SK-N-SH (cell line): Measurements from ENCODE around the gene GULP1. TPM values are rescaled to one million over a fixed set of nuclear protein-coding genes. Genes with fewer than 3 reads are reported as not detected.

Experiments
- CTCF ChIA-PET: fragments of 300-600, 350-600 bp; formaldehyde crosslinking; extraction: SDS; loops from one replicate; lab custom pipeline; 2021; lab: Yijun Ruan, JAX
- POLR2A ChIA-PET: fragments of 350-600 bp; sonication (Branson Sonifier 250); formaldehyde crosslinking; extraction: SDS; loops from one replicate; lab custom pipeline; 2020; ENCODE audit warnings: antibody characterized with exemption, inconsistent platforms; lab: Yijun Ruan, JAX
- DNase-seq: peaks from one replicate; pipeline ENCODE4 v3.0.0; 2012
- H2AFZ ChIP-seq: fragments of 200-600 bp; sonication (generic); 2 replicates; pipeline ENCODE4 v1.8.1; 2016; ENCODE audit warnings: antibody characterized with exemption, mild to moderate bottlenecking, low read depth
- H3F3A ChIP-seq: fragments of 200-600 bp; sonication (generic); replicated peaks from 2 replicates; pipeline ENCODE3; 2016; ENCODE audit warnings: antibody characterized with exemption, mild to moderate bottlenecking; ENCODE audit not compliant: insufficient read depth
- H3K27ac ChIP-seq, 2 experiments: fragments of 200-500 bp in 1 of 2; fragments of 200-600 bp in 1 of 2; sonication (Bioruptor generic) in 1 of 2; sonication (generic), shearing (Covaris generic) in 1 of 2; 2 replicates each; pipeline versions ENCODE4 v1.5.1 to v1.6.1; 2014 to 2016; ENCODE audit warnings: low read depth in 2 of 2, inconsistent platforms in 1 of 2, low read length in 1 of 2, mild to moderate bottlenecking in 1 of 2, mixed read lengths in 1 of 2
- H3K27me3 ChIP-seq: fragments of 200-600 bp; sonication (generic), shearing (Covaris generic); 2 replicates; pipeline ENCODE4 v1.6.1; 2016; ENCODE audit warnings: mixed run types; ENCODE audit not compliant: insufficient read depth
- H3K36me3 ChIP-seq, 2 experiments: fragments of 200-500 bp in 1 of 2; fragments of 200-600 bp in 1 of 2; sonication (Bioruptor generic) in 1 of 2; sonication (generic) in 1 of 2; replicated peaks in 1 of 2; 2 replicates each; pipeline versions ENCODE3 to v1.5.1; 2014 to 2016; ENCODE audit warnings: low read length in 1 of 2, mild to moderate bottlenecking in 1 of 2; ENCODE audit not compliant: insufficient read depth in 2 of 2, control insufficient read depth in 1 of 2
- H3K4me1 ChIP-seq, 2 experiments: fragments of 200-500 bp in 1 of 2; fragments of 200-600 bp in 1 of 2; sonication (Bioruptor generic) in 1 of 2; sonication (generic), shearing (Covaris generic) in 1 of 2; 2 replicates each; pipeline versions ENCODE4 v1.5.1 to v1.6.1; 2014 to 2016; ENCODE audit warnings: low read depth in 1 of 2, low read length in 1 of 2, mixed run types in 1 of 2; ENCODE audit not compliant: insufficient read depth in 2 of 2, control insufficient read depth in 1 of 2
- H3K4me2 ChIP-seq: fragments of 200-600 bp; sonication (generic), shearing (Covaris generic); 2 replicates; pipeline ENCODE4 v1.6.1; 2017; ENCODE audit warnings: mixed run types
- H3K4me3 ChIP-seq, 2 experiments: fragments of 200-500 bp in 1 of 2; fragments of 200-600 bp in 1 of 2; sonication (Bioruptor generic) in 1 of 2; sonication (generic), shearing (Covaris generic) in 1 of 2; 2 replicates each; pipeline versions ENCODE4 v1.5.1 to v1.8.1; 2014 to 2016; ENCODE audit warnings: low read depth in 2 of 2, inconsistent platforms in 1 of 2, low read length in 1 of 2, mild to moderate bottlenecking in 1 of 2, mixed read lengths in 1 of 2, moderate library complexity in 1 of 2
- H3K79me2 ChIP-seq: fragments of 200-600 bp; sonication (generic); 2 replicates; pipeline ENCODE4 v1.8.1; 2017; ENCODE audit warnings: mild to moderate bottlenecking; ENCODE audit not compliant: insufficient read depth
- H3K9ac ChIP-seq: fragments of 200-600 bp; sonication (generic); 2 replicates; pipeline ENCODE4 v1.6.1; 2017; ENCODE audit warnings: mixed run types
- H3K9me2 ChIP-seq: fragments of 200-600 bp; sonication (generic); 2 replicates; pipeline ENCODE4 v1.6.1; 2017; ENCODE audit warnings: mixed run types
- H3K9me3 ChIP-seq: fragments of 200-600 bp; sonication (generic); 2 replicates; pipeline ENCODE4 v1.6.1; 2017; ENCODE audit warnings: mixed run types, mild to moderate bottlenecking, moderate library complexity
- H4K20me1 ChIP-seq: fragments of 200-600 bp; sonication (generic); 2 replicates; pipeline ENCODE4 v1.6.1; 2017; ENCODE audit warnings: mild to moderate bottlenecking, mixed run types; ENCODE audit not compliant: insufficient read depth
- CHD2 ChIP-seq: fragments of 150-350 bp; IDR thresholded peaks from 2 replicates; pipeline ENCODE4 v1.6.1; 2018; ENCODE audit warnings: low read length; ENCODE audit not compliant: partially characterized antibody
- ELF1 ChIP-seq: IDR thresholded peaks from 2 replicates; pipeline ENCODE4 v1.4.0; 2012
- EP300 ChIP-seq, 2 experiments: IDR thresholded peaks; 2 replicates each; pipeline versions ENCODE4 v1.4.0 to v1.6.1; 2012; ENCODE audit warnings: borderline replicate concordance in 1 of 2, low read depth in 1 of 2, low read length in 1 of 2
- EZH2phosphoT487 ChIP-seq: fragments of 200-600 bp; sonication (generic); IDR thresholded peaks from 2 replicates; pipeline ENCODE4 v1.6.1; 2017; ENCODE audit warnings: low read depth, mixed run types, mild to moderate bottlenecking, antibody characterized with exemption, moderate library complexity, borderline replicate concordance
- FOXJ3 ChIP-seq: sonication (generic); formaldehyde crosslinking; IDR thresholded peaks from 2 replicates; pipeline ENCODE4 v1.5.1; 2020; ENCODE audit warnings: mild to moderate bottlenecking, missing genetic modification reagents
- GABPA ChIP-seq: IDR thresholded peaks from 2 replicates; pipeline ENCODE4 v1.4.0; 2012; ENCODE audit warnings: low read depth, mild to moderate bottlenecking
- GATA2 ChIP-seq: sonication (generic); formaldehyde crosslinking; IDR thresholded peaks from 2 replicates; pipeline ENCODE4 v1.5.0; 2020; ENCODE audit warnings: mild to moderate bottlenecking, missing genetic modification reagents
- MEF2A ChIP-seq: IDR thresholded peaks from 2 replicates; pipeline ENCODE4 v1.4.0; 2012; ENCODE audit warnings: low read depth, borderline replicate concordance
- MXI1 ChIP-seq: IDR thresholded peaks from 2 replicates; pipeline ENCODE4 v1.6.1; 2012; ENCODE audit warnings: mild to moderate bottlenecking, low read depth, low read length, improper control_type of control experiment
- POLR2AphosphoS5 ChIP-seq: IDR thresholded peaks from 2 replicates; pipeline ENCODE4 v1.6.1; 2012; ENCODE audit warnings: low read depth, low read length
- RAD21 ChIP-seq: IDR thresholded peaks from 2 replicates; pipeline ENCODE4 v1.6.1; 2012; ENCODE audit warnings: mild to moderate bottlenecking, low read length
- RFX5 ChIP-seq: IDR thresholded peaks from 2 replicates; pipeline ENCODE4 v1.6.1; 2012; ENCODE audit warnings: mild to moderate bottlenecking, improper control_type of control experiment, low read length
- RXRA ChIP-seq: IDR thresholded peaks from 2 replicates; pipeline ENCODE4 v1.4.0; 2012; ENCODE audit warnings: low read depth, mild to moderate bottlenecking, borderline replicate concordance
- SIN3A ChIP-seq: IDR thresholded peaks from 2 replicates; pipeline ENCODE4 v1.6.1; 2012; ENCODE audit warnings: low read depth, mild to moderate bottlenecking, low read length, moderate library complexity, borderline replicate concordance
- SMC3 ChIP-seq: IDR thresholded peaks from 2 replicates; pipeline ENCODE4 v1.6.1; 2012; ENCODE audit warnings: low read depth, low read length, improper control_type of control experiment
- TAF1 ChIP-seq: IDR thresholded peaks from 2 replicates; pipeline ENCODE4 v1.6.1; 2012; ENCODE audit warnings: low read depth, mild to moderate bottlenecking, low read length, moderate library complexity, borderline replicate concordance
- YY1 ChIP-seq: IDR thresholded peaks from 2 replicates; pipeline ENCODE4 v1.4.0; 2012; ENCODE audit warnings: low read depth, mild to moderate bottlenecking
- ZBTB33 ChIP-seq: IDR thresholded peaks from 2 replicates; pipeline ENCODE4 v1.4.0; 2012; ENCODE audit warnings: low read depth, borderline replicate concordance
- WGBS: methylation state at CpG from one replicate; pipeline ENCODE4 v1.1.6; 2017; ENCODE audit warnings: low lambda C conversion rate; 5-methylcytosine and 5-hydroxymethylcytosine counted together
- polyA plus RNA-seq, 3 experiments: library from polyadenylated mRNA; depleted of rRNA; stranded (reverse); fragments of >200 nt; gene quantifications; 2 replicates each; pipeline ENCODE4 v1.2.3, GENCODE V29; 2012
- TF ChIP-seq, protein P1 (sequence below): fragments of 150-350 bp; IDR thresholded peaks from 2 replicates; pipeline ENCODE4 v1.6.1; 2016; ENCODE audit warnings: mild to moderate bottlenecking, low read depth, low read length
- TF ChIP-seq, protein P2 (sequence below): fragments of 150-350 bp; IDR thresholded peaks from 2 replicates; pipeline ENCODE4 v1.6.1; 2017; ENCODE audit warnings: antibody characterized with exemption, low read length, low read depth, borderline replicate concordance
- TF ChIP-seq, protein P3 (sequence below): IDR thresholded peaks from 2 replicates; pipeline ENCODE4 v1.4.0; 2012; ENCODE audit warnings: low read depth
- TF ChIP-seq, protein P4 (sequence below): fragments of 200-600 bp; sonication (generic); IDR thresholded peaks from 2 replicates; pipeline ENCODE4 v1.6.1; 2017; ENCODE audit warnings: antibody characterized with exemption, mild to moderate bottlenecking, moderate library complexity

GULP1 gene
- polyA plus RNA-seq, 1 of the 3 experiments (the other 2 are of a cell fraction): 33.8 TPM

- no peak overlapping the region; a peak in 1 of 4 replicates for H3K27ac ChIP-seq
- ChIA-PET POLR2A (no interaction called here), CTCF (interaction anchor here (1.1 kb wide), 1 partner anchor 405 kb away, joined by 3 read pairs; no protein-coding TSS in a partner anchor)
- TF ChIP-seq GABPA (no peak), EZH2phosphoT487 (no peak), RFX5 (no peak), GATA2 (no peak), MXI1 (no peak), RAD21 (no peak), CHD2 (no peak), SIN3A (no peak)
- WGBS: 80% methylated on average over 1 of the region's 1 CpG
- no peak overlapping the region for H2AFZ ChIP-seq
- no peak overlapping the region for H3K4me2 ChIP-seq
- H3F3A ChIP-seq: peaks cover 6% of the 10 kb centered on the region
- no peak for DNase-seq
- no peaks in the 10 kb centered on the region; a peak in 1 of 4 replicates for H3K4me1 ChIP-seq
- no peaks in the 10 kb centered on the region for H3K9me2 ChIP-seq
- H3K9me3 ChIP-seq: no peaks in the 10 kb centered on the region
- no peaks in the 10 kb centered on the region for H3K27me3 ChIP-seq
- H3K9ac ChIP-seq: no peak overlapping the region
- no peak overlapping the region for H3K4me3 ChIP-seq
- peaks cover 38 to 47% of the 10 kb centered on the region in 2 experiments for H3K36me3 ChIP-seq
- H4K20me1 ChIP-seq: no peaks in the 10 kb centered on the region
- no peaks in the 10 kb centered on the region for H3K79me2 ChIP-seq
Observed at GRCh38 chr2:188573453-188573852, 281.8 kb downstream of the GULP1 start.

DNA sequence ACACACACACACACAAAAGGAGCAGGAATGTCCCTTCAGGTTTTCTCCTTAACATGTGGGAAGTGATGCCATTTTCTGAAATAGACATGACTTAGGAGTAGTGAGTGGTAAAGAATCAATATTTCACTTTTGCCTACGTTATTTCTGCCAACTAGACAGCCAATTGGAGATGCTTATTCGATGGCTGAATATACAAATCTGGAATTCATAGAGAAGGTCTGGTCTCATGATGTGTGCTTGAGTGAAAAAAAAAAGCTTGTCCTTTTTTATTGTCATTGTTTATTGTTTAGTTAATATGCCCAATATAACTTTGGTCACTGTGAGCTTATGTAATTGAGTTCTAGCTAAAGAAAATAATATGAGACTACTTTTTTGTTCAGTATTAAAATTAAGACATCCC is 284.3 kb downstream of the GULP1 start:
- TF ChIP-seq GATA2: no peak
- TF ChIP-seq CHD2: no peak
- TF ChIP-seq, protein P1, sequence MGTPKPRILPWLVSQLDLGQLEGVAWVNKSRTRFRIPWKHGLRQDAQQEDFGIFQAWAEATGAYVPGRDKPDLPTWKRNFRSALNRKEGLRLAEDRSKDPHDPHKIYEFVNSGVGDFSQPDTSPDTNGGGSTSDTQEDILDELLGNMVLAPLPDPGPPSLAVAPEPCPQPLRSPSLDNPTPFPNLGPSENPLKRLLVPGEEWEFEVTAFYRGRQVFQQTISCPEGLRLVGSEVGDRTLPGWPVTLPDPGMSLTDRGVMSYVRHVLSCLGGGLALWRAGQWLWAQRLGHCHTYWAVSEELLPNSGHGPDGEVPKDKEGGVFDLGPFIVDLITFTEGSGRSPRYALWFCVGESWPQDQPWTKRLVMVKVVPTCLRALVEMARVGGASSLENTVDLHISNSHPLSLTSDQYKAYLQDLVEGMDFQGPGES: no peak
- TF ChIP-seq EZH2phosphoT487: no peak
- no peak for TF ChIP-seq RAD21
- TF ChIP-seq, protein P2, sequence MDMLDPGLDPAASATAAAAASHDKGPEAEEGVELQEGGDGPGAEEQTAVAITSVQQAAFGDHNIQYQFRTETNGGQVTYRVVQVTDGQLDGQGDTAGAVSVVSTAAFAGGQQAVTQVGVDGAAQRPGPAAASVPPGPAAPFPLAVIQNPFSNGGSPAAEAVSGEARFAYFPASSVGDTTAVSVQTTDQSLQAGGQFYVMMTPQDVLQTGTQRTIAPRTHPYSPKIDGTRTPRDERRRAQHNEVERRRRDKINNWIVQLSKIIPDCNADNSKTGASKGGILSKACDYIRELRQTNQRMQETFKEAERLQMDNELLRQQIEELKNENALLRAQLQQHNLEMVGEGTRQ: no peak
- no peak for TF ChIP-seq YY1
- TF ChIP-seq, protein P3, sequence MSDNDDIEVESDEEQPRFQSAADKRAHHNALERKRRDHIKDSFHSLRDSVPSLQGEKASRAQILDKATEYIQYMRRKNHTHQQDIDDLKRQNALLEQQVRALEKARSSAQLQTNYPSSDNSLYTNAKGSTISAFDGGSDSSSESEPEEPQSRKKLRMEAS: no peak
- TF ChIP-seq RXRA: no peak
- TF ChIP-seq ELF1: no peak
- TF ChIP-seq FOXJ3 (CRISPR knock-in tag): no peak
- TF ChIP-seq MEF2A: no peak
- TF ChIP-seq ZBTB33: no peak
- TF ChIP-seq, protein P4, sequence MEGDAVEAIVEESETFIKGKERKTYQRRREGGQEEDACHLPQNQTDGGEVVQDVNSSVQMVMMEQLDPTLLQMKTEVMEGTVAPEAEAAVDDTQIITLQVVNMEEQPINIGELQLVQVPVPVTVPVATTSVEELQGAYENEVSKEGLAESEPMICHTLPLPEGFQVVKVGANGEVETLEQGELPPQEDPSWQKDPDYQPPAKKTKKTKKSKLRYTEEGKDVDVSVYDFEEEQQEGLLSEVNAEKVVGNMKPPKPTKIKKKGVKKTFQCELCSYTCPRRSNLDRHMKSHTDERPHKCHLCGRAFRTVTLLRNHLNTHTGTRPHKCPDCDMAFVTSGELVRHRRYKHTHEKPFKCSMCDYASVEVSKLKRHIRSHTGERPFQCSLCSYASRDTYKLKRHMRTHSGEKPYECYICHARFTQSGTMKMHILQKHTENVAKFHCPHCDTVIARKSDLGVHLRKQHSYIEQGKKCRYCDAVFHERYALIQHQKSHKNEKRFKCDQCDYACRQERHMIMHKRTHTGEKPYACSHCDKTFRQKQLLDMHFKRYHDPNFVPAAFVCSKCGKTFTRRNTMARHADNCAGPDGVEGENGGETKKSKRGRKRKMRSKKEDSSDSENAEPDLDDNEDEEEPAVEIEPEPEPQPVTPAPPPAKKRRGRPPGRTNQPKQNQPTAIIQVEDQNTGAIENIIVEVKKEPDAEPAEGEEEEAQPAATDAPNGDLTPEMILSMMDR: no peak
- no peak for TF ChIP-seq POLR2AphosphoS5
- no peak for TF ChIP-seq RFX5
- TF ChIP-seq SMC3: no peak
- no peak for TF ChIP-seq TAF1
- TF ChIP-seq EP300 (IDR thresholded peaks at IDR 0.05; ENCODE audit: borderline replicate concordance in 1 of 2, low read depth in 1 of 2, low read length in 1 of 2): no peak
- H4K20me1 ChIP-seq: no peaks in the 10 kb centered on the region
- no peak overlapping the region for H3K27ac ChIP-seq
- no peak for DNase-seq
- H3F3A ChIP-seq: peaks cover 6% of the 10 kb centered on the region
- POLR2A ChIA-PET: no interaction called here
- H3K4me1 ChIP-seq: peaks cover 0 to 3% of the 10 kb centered on the region in 2 experiments; a peak in 2 of 4 replicates
- H3K79me2 ChIP-seq: no peaks in the 10 kb centered on the region
- H2AFZ ChIP-seq: no peak overlapping the region
- no peak overlapping the region for H3K4me3 ChIP-seq
- no peaks in the 10 kb centered on the region for H3K27me3 ChIP-seq
- peaks cover 22 to 29% of the 10 kb centered on the region in 2 experiments for H3K36me3 ChIP-seq
- no peak overlapping the region for H3K4me2 ChIP-seq
- 93% methylated on average over 2 of the region's 2 CpGs for WGBS
- no peaks in the 10 kb centered on the region for H3K9me2 ChIP-seq
- CTCF ChIA-PET: interaction anchor here (1.3 kb wide), 1 partner anchor 9 kb away, joined by 3 read pairs; no protein-coding TSS in a partner anchor
- no peak overlapping the region for H3K9ac ChIP-seq
- H3K9me3 ChIP-seq: no peaks in the 10 kb centered on the region
